A673 (cell line): Measurements from ENCODE around the gene EPAS1.

Source experiments
- CTCF ChIP-seq: fragments of 300-800, 200-600 bp; sonication (generic); conservative IDR thresholded peaks from 2 replicates; pipeline ENCODE4 v1.5.1; 2017; ENCODE audit warnings: low read depth, mild to moderate bottlenecking, antibody characterized with exemption, low read length, moderate library complexity, mixed read lengths
- EZH2 ChIP-seq: fragments of 200-600 bp; sonication (generic); IDR thresholded peaks from 2 replicates; pipeline ENCODE4 v1.6.1; 2017; ENCODE audit warnings: borderline replicate concordance, low read depth, mild to moderate bottlenecking, mixed read lengths, antibody characterized with exemption, low read length; ENCODE audit not compliant: poor library complexity, severe bottlenecking

GRCh38 chr2:46351098-46351749, 54.0 kb downstream of the EPAS1 start:
- TF ChIP-seq CTCF (no peak), EZH2 (no peak)
